A673 (cell line): ENCODE measurements around the gene MTMR2. TPM values are rescaled to one million over a fixed set of nuclear protein-coding genes. Genes with fewer than 3 reads are reported as not detected.
A peak's percentile ranks its signal among the peaks of the same experiment; 100 is the strongest.

Experiments used
- BruUV-seq: library from RNA; stranded (reverse); fragments of 400-500 nt; replicated peaks from 2 replicates; lab custom pipeline; 2021; lab: Mats Ljungman, UMichigan
- CTCF ChIA-PET: fragments of 300-600 bp; sonication (Branson Sonifier 250); formaldehyde crosslinking; loops from one replicate; lab custom pipeline; 2022; ENCODE audit warnings: antibody characterized with exemption; lab: Charles Lee
- POLR2A ChIA-PET: fragments of 300-600 bp; sonication (Branson Sonifier 250); formaldehyde crosslinking; loops from one replicate; lab custom pipeline; 2022; ENCODE audit warnings: antibody characterized with exemption; ENCODE audit not compliant: low non-redundant PET; lab: Charles Lee
- DNase-seq: peaks from one replicate; pipeline ENCODE4 v3.0.0-alpha.2; 2015; ENCODE audit warnings: low spot score
- H3K27ac ChIP-seq: fragments of 200-600 bp; sonication (generic); 2 replicates; pipeline ENCODE4 v1.5.1; 2016; ENCODE audit warnings: mixed run types, low read depth, mild to moderate bottlenecking, mixed read lengths, antibody characterized with exemption, low read length; ENCODE audit not compliant: poor library complexity, severe bottlenecking
- H3K27me3 ChIP-seq: fragments of 200-600 bp; sonication (generic); replicated peaks from 2 replicates; pipeline ENCODE4 v1.6.1; 2017; ENCODE audit warnings: mixed run types, low read depth, mild to moderate bottlenecking, mixed read lengths, antibody characterized with exemption, low read length; ENCODE audit not compliant: insufficient read depth, poor library complexity
- H3K36me3 ChIP-seq: fragments of 200-600 bp; sonication (generic); 2 replicates; pipeline ENCODE4 v1.6.1; 2016; ENCODE audit warnings: mixed run types, mild to moderate bottlenecking, mixed read lengths, antibody characterized with exemption, low read length; ENCODE audit not compliant: insufficient read depth, poor library complexity, severe bottlenecking
- H3K4me1 ChIP-seq: fragments of 200-600 bp; sonication (generic); 2 replicates; pipeline ENCODE4 v1.6.1; 2017; ENCODE audit warnings: mixed run types, mild to moderate bottlenecking, mixed read lengths, antibody characterized with exemption, low read length; ENCODE audit not compliant: insufficient read depth, poor library complexity, severe bottlenecking
- H3K4me3 ChIP-seq: fragments of 200-600 bp; sonication (generic); 2 replicates; pipeline ENCODE4 v1.5.1; 2016; ENCODE audit warnings: low read depth, mixed run types, mild to moderate bottlenecking, mixed read lengths, low read length; ENCODE audit not compliant: poor library complexity, severe bottlenecking
- H3K9me3 ChIP-seq: fragments of 200-600 bp; sonication (generic); 2 replicates; pipeline ENCODE4 v1.6.1; 2016; ENCODE audit warnings: mixed run types, low read depth, mild to moderate bottlenecking, mixed read lengths, antibody characterized with exemption, low read length; ENCODE audit not compliant: poor library complexity, severe bottlenecking
- CTCF ChIP-seq: fragments of 300-800, 200-600 bp; sonication (generic); conservative IDR thresholded peaks from 2 replicates; pipeline ENCODE4 v1.5.1; 2017; ENCODE audit warnings: low read depth, mild to moderate bottlenecking, antibody characterized with exemption, low read length, moderate library complexity, mixed read lengths
- EZH2 ChIP-seq: fragments of 200-600 bp; sonication (generic); IDR thresholded peaks from 2 replicates; pipeline ENCODE4 v1.6.1; 2017; ENCODE audit warnings: borderline replicate concordance, low read depth, mild to moderate bottlenecking, mixed read lengths, antibody characterized with exemption, low read length; ENCODE audit not compliant: poor library complexity, severe bottlenecking
- intact Hi-C: fragments of 100-400 bp; cut with micrococcal nuclease; formaldehyde crosslinking; loops from one replicate; pipeline ENCODE4 v1.10.0; 2022; ENCODE audit not compliant: unreplicated experiment
- total RNA-seq: library from RNA; stranded (reverse); gene quantifications from 2 replicates; pipeline ENCODE4 v1.2.3, GENCODE V29; 2021

The MTMR2 gene
- total RNA-seq, 1 experiment from 2014 or later = 58.6 TPM

- Histone ChIP-seq H3K9me3 (peaks cover 12% of the 10 kb centered on the region), H3K4me3 (no peak overlapping the region), H3K36me3 (no peaks in the 10 kb centered on the region), H3K27ac (no peak overlapping the region), H3K4me1 (no peaks in the 10 kb centered on the region), H3K27me3 (no peaks in the 10 kb centered on the region)
- intact Hi-C loops = no loop called here
- no TSS peak for BruUV-seq
- POLR2A ChIA-PET = no interaction called here
- TF ChIP-seq EZH2 (no peak), CTCF (no peak)
- CTCF ChIA-PET = no interaction called here
- DNase-seq = no peak
These were observed 7.0 kb upstream of the MTMR2 start for GRCh38 chr11:95930948-95931347.

- no peaks in the 10 kb centered on the region for H3K27me3 ChIP-seq
- H3K27ac ChIP-seq = no peak overlapping the region
- H3K36me3 ChIP-seq = no peaks in the 10 kb centered on the region
- ChIA-PET POLR2A (no interaction called here), CTCF (no interaction called here)
- intact Hi-C loops = no loop called here
- H3K4me3 ChIP-seq = no peak overlapping the region
- peaks cover 10% of the 10 kb centered on the region for H3K9me3 ChIP-seq
- peaks cover 18% of the 10 kb centered on the region for H3K4me1 ChIP-seq
- no peak for DNase-seq
- no TSS peak for BruUV-seq
- TF ChIP-seq CTCF (no peak), EZH2 (no peak)
These were observed 2.8 kb upstream of the MTMR2 start for GRCh38 chr11:95926726-95927125.

- peaks cover 18% of the 10 kb centered on the region for H3K4me1 ChIP-seq
- peak overlapping the region; percentile 97 for H3K4me3 ChIP-seq
- H3K9me3 ChIP-seq = no peaks in the 10 kb centered on the region
- no peaks in the 10 kb centered on the region for H3K27me3 ChIP-seq
- no peak for DNase-seq
- no peak for TF ChIP-seq EZH2
- POLR2A ChIA-PET = interaction anchor here (0.8 kb wide), 1 partner anchor 8 kb away, joined by 5 read pairs; no protein-coding TSS in a partner anchor
- peak overlapping the region; percentile 89 for H3K27ac ChIP-seq
- no peaks in the 10 kb centered on the region for H3K36me3 ChIP-seq
- no TSS peak for BruUV-seq
- intact Hi-C loops = no loop called here
- CTCF ChIA-PET = no interaction called here
These were observed 1.1 kb upstream of the MTMR2 start for GRCh38 chr11:95925011-95925410.

- Histone ChIP-seq H3K36me3 (no peaks in the 10 kb centered on the region), H3K27me3 (no peaks in the 10 kb centered on the region), H3K4me3 (peak overlapping the region; percentile 97), H3K27ac (peak overlapping the region; percentile 89), H3K9me3 (no peaks in the 10 kb centered on the region), H3K4me1 (peaks cover 18% of the 10 kb centered on the region)
- DNase-seq = peak; percentile 53
- CTCF ChIA-PET = no interaction called here
- TSS peak; percentile 92 for BruUV-seq
- intact Hi-C loops = loop anchor here (5.0 kb wide), 1 partner anchor 468 kb away; the partner anchor contains the start of gene JRKL
- POLR2A ChIA-PET = interaction anchor here (0.6 to 0.8 kb wide), 2 partner anchors 7 to 128 kb away, joined by 5 read pairs; no protein-coding TSS in a partner anchor
- no peak for TF ChIP-seq EZH2
- TF ChIP-seq CTCF = no peak
These were observed 480 bp upstream of the MTMR2 start for GRCh38 chr11:95924414-95924760.
